Heart left ventricle (tissue), 13 donors: ENCODE results near the gene GAPVD1.

ENCODE experiments used
- CTCF ChIP-seq, 12 donors: fragments of 200-600 bp; sonication (generic) in 4 of 12; IDR thresholded peaks; one replicate each; pipeline versions ENCODE4 v1.5.0 to v1.8.0; 2018 to 2022; ENCODE audit warnings: antibody characterized with exemption in 12 of 12, mild to moderate bottlenecking in 5 of 12
- POLR2A ChIP-seq, 2 donors: fragments of 450-650 bp; IDR thresholded peaks; one replicate each; pipeline ENCODE4 v1.6.1; 2017; ENCODE audit warnings: antibody characterized with exemption in 2 of 2, mild to moderate bottlenecking in 2 of 2, moderate library complexity in 2 of 2
- donor health status: ischemic (EF 13 %, LVEDD 7.1; RV severe dilation, severe dysfunction).
- donor health status: DM: no; HTN: yes; CAD: no.
- donor health status: DM: no; HTN: no; CAD: no.
- donor health status: ischemic (EF 25% LVEDD 6.9; RV normal size, moderate dysfunction).
- donor health status: ischemic (EF 25% LVEDD 5.7; RV mildly dilated, moderate dysfunction).
- donor health status: ischemic (EF 35%, LVEDD 5.7; RV mildly dilated, moderate dysfunction).
- donor health status: nonischemic (EF 11% LVEDD 7.7; RV severe dilation, severe dysfunction).
- donor health status: DM: yes; HTN: yes; CAD: no.
- donor health status: PGD.
- donor health status: ischemic (EF 29% LVEDD 5.4; RV normal size, mild dysfunction).
- donor health status: nonischemic (EF 23%, LVEDD 6.1; RV moderate dilation, normal function).

DNA sequence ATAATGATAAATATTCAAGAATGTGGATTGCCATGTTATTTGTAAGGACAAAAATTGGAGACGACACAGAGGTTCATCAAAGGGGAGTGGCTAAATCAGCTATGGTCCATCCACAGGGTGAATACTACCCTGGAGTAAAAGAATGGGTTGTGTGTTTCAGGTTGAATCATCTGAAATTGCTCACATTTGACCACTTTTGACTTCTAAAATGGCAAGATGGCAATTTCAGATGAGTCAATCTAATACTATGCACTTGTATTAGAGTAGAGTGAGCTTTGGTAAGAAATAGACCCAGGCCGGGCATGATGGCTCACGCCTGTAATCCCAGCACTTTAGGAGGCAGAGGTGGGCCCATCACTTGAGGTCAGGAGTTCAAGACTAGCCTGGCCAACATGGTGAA, 131.8 kb downstream of the GAPVD1 start:
- TF ChIP-seq CTCF (IDR thresholded peaks at IDR 0.05) = no peak
- no peak for TF ChIP-seq POLR2A (IDR thresholded peaks at IDR 0.05)
